ENCODE measurements around the gene CTDSP1.

The CTDSP1 gene

GRCh38 chr2:218383892-218384519 lies 15.7 kb upstream of the CTDSP1 start:
- no peak for DNase-seq

GRCh38 chr2:218384975-218385374 lies 14.7 kb upstream of the CTDSP1 start:
- DNase-seq: no peak

- DNase-seq: no peak
Observed at GRCh38 chr2:218386505-218387368, 12.9 kb upstream of the CTDSP1 start.

GRCh38 chr2:218387369-218388194 lies 12.1 kb upstream of the CTDSP1 start:
- no peak for DNase-seq

GRCh38 chr2:218389333-218390150 lies 10.1 kb upstream of the CTDSP1 start:
- no peak for DNase-seq

- no peak for DNase-seq
Observed at GRCh38 chr2:218391202-218391601, 8.5 kb upstream of the CTDSP1 start.

- no peak for DNase-seq
Observed at GRCh38 chr2:218392459-218392858, 7.2 kb upstream of the CTDSP1 start.

GRCh38 chr2:218392891-218393462 lies 6.7 kb upstream of the CTDSP1 start:
- DNase-seq: no peak

- no peak for DNase-seq
Observed at GRCh38 chr2:218393750-218394290, 5.8 kb upstream of the CTDSP1 start.

- no peak for DNase-seq
Observed at GRCh38 chr2:218394298-218395089, 5.2 kb upstream of the CTDSP1 start.

- DNase-seq: no peak
Observed at GRCh38 chr2:218395090-218395444, 4.6 kb upstream of the CTDSP1 start.

- no peak for DNase-seq
Observed at GRCh38 chr2:218395456-218395825, 4.2 kb upstream of the CTDSP1 start.

GRCh38 chr2:218395826-218396687 lies 3.6 kb upstream of the CTDSP1 start:
- peak; percentile 82 for DNase-seq

GRCh38 chr2:218396688-218397462 lies 2.8 kb upstream of the CTDSP1 start:
- peak; percentile 79 for DNase-seq

- DNase-seq: no peak
Observed at GRCh38 chr2:218397463-218397819, 2.2 kb upstream of the CTDSP1 start.

GRCh38 chr2:218397820-218398436 lies 1.7 kb upstream of the CTDSP1 start:
- no peak for DNase-seq

GRCh38 chr2:218398437-218399390 lies 954 bp upstream of the CTDSP1 start:
- no peak for DNase-seq

Data from NCI-H1092 (cell line).